ENCODE measurements around the gene ROBO4.

ROBO4 gene

GRCh38 chr11:124889191-124890091, 8.2 kb downstream of the ROBO4 start:
- no peak for DNase-seq

GRCh38 chr11:124887667-124888013, 10.0 kb downstream of the ROBO4 start:
- DNase-seq = no peak

GRCh38 chr11:124886978-124887666, 10.5 kb downstream of the ROBO4 start:
- no peak for DNase-seq

- DNase-seq = no peak
These were observed 11.2 kb downstream of the ROBO4 start for GRCh38 chr11:124886476-124886875.

GRCh38 chr11:124884869-124885479, 12.7 kb downstream of the ROBO4 start:
- no peak for DNase-seq

- DNase-seq = no peak
These were observed 13.3 kb downstream of the ROBO4 start for GRCh38 chr11:124884340-124884739.

- no peak for DNase-seq
These were observed 15.2 kb downstream of the ROBO4 start for GRCh38 chr11:124882339-124883071.

GRCh38 chr11:124880958-124881357, 16.7 kb downstream of the ROBO4 start:
- DNase-seq = no peak

- no peak for DNase-seq
These were observed 17.4 kb downstream of the ROBO4 start for GRCh38 chr11:124880290-124880611.

GRCh38 chr11:124879493-124880289, 18.0 kb downstream of the ROBO4 start:
- no peak for DNase-seq

GRCh38 chr11:124878759-124879492, 18.7 kb downstream of the ROBO4 start:
- DNase-seq = no peak

- no peak for DNase-seq
These were observed 19.5 kb downstream of the ROBO4 start for GRCh38 chr11:124877910-124878758.

- DNase-seq = no peak
These were observed 20.1 kb downstream of the ROBO4 start for GRCh38 chr11:124877631-124877909.

GRCh38 chr11:124876818-124877630, 20.6 kb downstream of the ROBO4 start:
- no peak for DNase-seq

GRCh38 chr11:124875943-124876817, 21.5 kb downstream of the ROBO4 start:
- DNase-seq = no peak

- no peak for DNase-seq
These were observed 22.3 kb downstream of the ROBO4 start for GRCh38 chr11:124875401-124875800.

GRCh38 chr11:124874571-124875255, 23.0 kb downstream of the ROBO4 start:
- no peak for DNase-seq

GRCh38 chr11:124873951-124874350, 23.7 kb downstream of the ROBO4 start:
- no peak for DNase-seq

Measured in NCI-H1436 treated with DMSO at 0.1 percent for 48 hours (cell line).